Measurements from ENCODE around the gene ASB5. TPM values are rescaled to one million over a fixed set of nuclear protein-coding genes. Genes with fewer than 3 reads are reported as not detected.

Gene ASB5
- total and polyA plus RNA-seq, 3 experiments from 2014 or later, result not detected

GRCh38 chr4:176259330-176260090 lies 9.5 kb downstream of the ASB5 start:
- Mint-ChIP-seq H3K4me3 (no peak overlapping the region), H3K4me1 (no peaks in the 10 kb centered on the region), H3K9me3 (no peaks in the 10 kb centered on the region), H3K27ac (no peak overlapping the region), H3K27me3 (peaks cover 6 to 15% of the 10 kb centered on the region in 2 donors), H3K36me3 (no peaks in the 10 kb centered on the region)
- Histone ChIP-seq H3K27me3 (ENCODE audit: insufficient read depth, low read length, poor library complexity, severe bottlenecking) (no peaks in the 10 kb centered on the region), H3K27ac (ENCODE audit: low read depth, low read length) (no peak overlapping the region), H3K4me3 (ENCODE audit: low read length) (no peak overlapping the region), H3K4me1 (ENCODE audit: insufficient read depth, low read length) (no peaks in the 10 kb centered on the region), H3K9me3 (ENCODE audit: low read length) (no peaks in the 10 kb centered on the region), H3K36me3 (ENCODE audit: insufficient read depth, low read length) (no peaks in the 10 kb centered on the region)
- no peak for DNase-seq
- ChIA-PET POLR2A (no interaction called here), CTCF (no interaction called here)

- CTCF ChIA-PET, result interaction anchor here (0.7 kb wide), 1 partner anchor 15 kb away, joined by 3 read pairs; no protein-coding TSS in a partner anchor
- Histone ChIP-seq H3K27me3 (ENCODE audit: insufficient read depth, low read length, poor library complexity, severe bottlenecking) (no peaks in the 10 kb centered on the region), H3K4me1 (ENCODE audit: insufficient read depth, low read length) (no peaks in the 10 kb centered on the region), H3K27ac (ENCODE audit: low read depth, low read length) (no peak overlapping the region), H3K9me3 (ENCODE audit: low read length) (no peaks in the 10 kb centered on the region), H3K4me3 (ENCODE audit: low read length) (no peak overlapping the region), H3K36me3 (ENCODE audit: insufficient read depth, low read length) (no peaks in the 10 kb centered on the region)
- Mint-ChIP-seq H3K36me3 (no peaks in the 10 kb centered on the region), H3K4me3 (no peak overlapping the region), H3K27me3 (peaks cover 6 to 21% of the 10 kb centered on the region in 2 donors), H3K9me3 (no peaks in the 10 kb centered on the region), H3K27ac (no peak overlapping the region), H3K4me1 (no peaks in the 10 kb centered on the region)
- POLR2A ChIA-PET, result no interaction called here
- DNase-seq, result no peak
These were observed 10.9 kb downstream of the ASB5 start for GRCh38 chr4:176258135-176258534.

- H3K27me3 Mint-ChIP-seq, result peaks cover 10 to 25% of the 10 kb centered on the region in 2 donors
- H3K27me3 ChIP-seq (ENCODE audit: insufficient read depth, low read length, poor library complexity, severe bottlenecking), result no peaks in the 10 kb centered on the region
- H3K4me1 Mint-ChIP-seq, result no peaks in the 10 kb centered on the region
- DNase-seq, result no peak
- H3K9me3 ChIP-seq (ENCODE audit: low read length), result no peaks in the 10 kb centered on the region
- H3K27ac ChIP-seq (ENCODE audit: low read depth, low read length), result no peak overlapping the region
- H3K36me3 Mint-ChIP-seq, result no peaks in the 10 kb centered on the region
- no peaks in the 10 kb centered on the region for H3K36me3 ChIP-seq (ENCODE audit: insufficient read depth, low read length)
- no peak overlapping the region for H3K4me3 Mint-ChIP-seq
- no peak overlapping the region for H3K4me3 ChIP-seq (ENCODE audit: low read length)
- ChIA-PET POLR2A (no interaction called here), CTCF (no interaction called here)
- no peak overlapping the region for H3K27ac Mint-ChIP-seq
- no peaks in the 10 kb centered on the region for H3K4me1 ChIP-seq (ENCODE audit: insufficient read depth, low read length)
- H3K9me3 Mint-ChIP-seq, result no peaks in the 10 kb centered on the region
These were observed 12.1 kb downstream of the ASB5 start for GRCh38 chr4:176256921-176257320.

GRCh38 chr4:176242764-176243347 lies 26.2 kb downstream of the ASB5 start:
- no peaks in the 10 kb centered on the region for H3K4me1 ChIP-seq (ENCODE audit: insufficient read depth, low read length)
- H3K36me3 Mint-ChIP-seq, result no peaks in the 10 kb centered on the region

GRCh38 chr4:176241703-176242102 lies 27.3 kb downstream of the ASB5 start:
- Histone ChIP-seq H3K27ac (ENCODE audit: low read depth, low read length) (no peak overlapping the region), H3K27me3 (ENCODE audit: insufficient read depth, low read length, poor library complexity, severe bottlenecking) (no peaks in the 10 kb centered on the region), H3K4me1 (ENCODE audit: insufficient read depth, low read length) (no peaks in the 10 kb centered on the region), H3K36me3 (ENCODE audit: insufficient read depth, low read length) (no peaks in the 10 kb centered on the region), H3K9me3 (ENCODE audit: low read length) (no peaks in the 10 kb centered on the region), H3K4me3 (ENCODE audit: low read length) (no peak overlapping the region)
- DNase-seq, result no peak
- no peaks in the 10 kb centered on the region for H3K4me1 Mint-ChIP-seq
- H3K27ac Mint-ChIP-seq, result no peak overlapping the region
- peaks cover 0 to 5% (median 0%) of the 10 kb centered on the region in 5 donors for H3K9me3 Mint-ChIP-seq
- no peaks in the 10 kb centered on the region for H3K36me3 Mint-ChIP-seq
- H3K27me3 Mint-ChIP-seq, result peaks cover 8 to 46% of the 10 kb centered on the region in 2 donors
- H3K4me3 Mint-ChIP-seq, result no peak overlapping the region
- CTCF ChIA-PET, result no interaction called here
- POLR2A ChIA-PET, result no interaction called here

More at GRCh38 chr4:176242764-176243347, 26.2 kb downstream of the ASB5 start:
- Histone ChIP-seq H3K27ac (ENCODE audit: low read depth, low read length) (no peak overlapping the region), H3K9me3 (ENCODE audit: low read length) (no peaks in the 10 kb centered on the region), H3K36me3 (ENCODE audit: insufficient read depth, low read length) (no peaks in the 10 kb centered on the region), H3K27me3 (ENCODE audit: insufficient read depth, low read length, poor library complexity, severe bottlenecking) (no peaks in the 10 kb centered on the region), H3K4me3 (ENCODE audit: low read length) (no peak overlapping the region)
- no peak for DNase-seq
- no peak overlapping the region for H3K27ac Mint-ChIP-seq
- peaks cover 7 to 41% of the 10 kb centered on the region in 2 donors for H3K27me3 Mint-ChIP-seq
- ChIA-PET CTCF (no interaction called here), POLR2A (no interaction called here)
- peaks cover 0 to 5% (median 0%) of the 10 kb centered on the region in 5 donors for H3K9me3 Mint-ChIP-seq
- no peaks in the 10 kb centered on the region for H3K4me1 Mint-ChIP-seq
- H3K4me3 Mint-ChIP-seq, result no peak overlapping the region

GRCh38 chr4:176238826-176239225 lies 30.2 kb downstream of the ASB5 start:
- POLR2A ChIA-PET, result no interaction called here
- Histone ChIP-seq H3K4me1 (ENCODE audit: insufficient read depth, low read length) (no peaks in the 10 kb centered on the region), H3K9me3 (ENCODE audit: low read length) (no peaks in the 10 kb centered on the region), H3K27me3 (ENCODE audit: insufficient read depth, low read length, poor library complexity, severe bottlenecking) (no peaks in the 10 kb centered on the region), H3K27ac (ENCODE audit: low read depth, low read length) (no peak overlapping the region), H3K4me3 (ENCODE audit: low read length) (no peak overlapping the region), H3K36me3 (ENCODE audit: insufficient read depth, low read length) (no peaks in the 10 kb centered on the region)
- Mint-ChIP-seq H3K4me3 (no peak overlapping the region), H3K9me3 (no peaks in the 10 kb centered on the region), H3K4me1 (no peaks in the 10 kb centered on the region), H3K27me3 (peaks cover 3 to 39% of the 10 kb centered on the region in 2 donors), H3K27ac (no peak overlapping the region), H3K36me3 (no peaks in the 10 kb centered on the region)
- CTCF ChIA-PET, result interaction anchor here (1.6 kb wide), 1 partner anchor 12 kb away, joined by 5 read pairs; no protein-coding TSS in a partner anchor
- DNase-seq, result no peak

GRCh38 chr4:176238157-176238610 lies 30.8 kb downstream of the ASB5 start:
- H3K27ac Mint-ChIP-seq, result no peak overlapping the region
- ChIA-PET POLR2A (no interaction called here), CTCF (interaction anchor here (0.7 to 1.6 kb wide), 2 partner anchors 12 to 119 kb away, joined by 3 to 5 read pairs; no protein-coding TSS in a partner anchor)
- no peaks in the 10 kb centered on the region for H3K4me1 Mint-ChIP-seq
- Histone ChIP-seq H3K4me3 (ENCODE audit: low read length) (no peak overlapping the region), H3K27me3 (ENCODE audit: insufficient read depth, low read length, poor library complexity, severe bottlenecking) (no peaks in the 10 kb centered on the region), H3K9me3 (ENCODE audit: low read length) (no peaks in the 10 kb centered on the region), H3K4me1 (ENCODE audit: insufficient read depth, low read length) (no peaks in the 10 kb centered on the region), H3K36me3 (ENCODE audit: insufficient read depth, low read length) (no peaks in the 10 kb centered on the region), H3K27ac (ENCODE audit: low read depth, low read length) (no peak overlapping the region)
- H3K4me3 Mint-ChIP-seq, result no peak overlapping the region
- no peak for DNase-seq
- no peaks in the 10 kb centered on the region for H3K9me3 Mint-ChIP-seq
- peaks cover 4 to 43% of the 10 kb centered on the region in 2 donors for H3K27me3 Mint-ChIP-seq
- H3K36me3 Mint-ChIP-seq, result no peaks in the 10 kb centered on the region

- H3K4me1 Mint-ChIP-seq, result no peaks in the 10 kb centered on the region
- no peak for DNase-seq
- H3K36me3 Mint-ChIP-seq, result no peaks in the 10 kb centered on the region
- no peak overlapping the region for H3K27ac Mint-ChIP-seq
- H3K9me3 ChIP-seq (ENCODE audit: low read length), result no peaks in the 10 kb centered on the region
- no peaks in the 10 kb centered on the region for H3K27me3 ChIP-seq (ENCODE audit: insufficient read depth, low read length, poor library complexity, severe bottlenecking)
- no peak overlapping the region for H3K4me3 ChIP-seq (ENCODE audit: low read length)
- POLR2A ChIA-PET, result no interaction called here
- H3K36me3 ChIP-seq (ENCODE audit: insufficient read depth, low read length), result no peaks in the 10 kb centered on the region
- H3K27ac ChIP-seq (ENCODE audit: low read depth, low read length), result no peak overlapping the region
- H3K9me3 Mint-ChIP-seq, result no peaks in the 10 kb centered on the region
- no peak overlapping the region for H3K4me3 Mint-ChIP-seq
- CTCF ChIA-PET, result no interaction called here
- H3K27me3 Mint-ChIP-seq, result peaks cover 8 to 46% of the 10 kb centered on the region in 2 donors
- H3K4me1 ChIP-seq (ENCODE audit: insufficient read depth, low read length), result no peaks in the 10 kb centered on the region
These were observed 32.1 kb downstream of the ASB5 start for GRCh38 chr4:176236946-176237345.

Data from CD8-positive, alpha-beta memory T cell (primary cell).